Esophagus muscularis mucosa (tissue), 4 donors: Measurements from ENCODE around the gene CTDNEP1. TPM values are rescaled to one million over a fixed set of nuclear protein-coding genes. Genes with fewer than 3 reads are reported as not detected.

Experiments
- DNase-seq: peaks from one replicate; pipeline ENCODE4 v3.0.0-alpha.2; 2017; ENCODE audit errors: extremely low spot score
- H3K27ac ChIP-seq, 4 donors: fragments of 200-600 bp; sonication (generic); replicated peaks in 1 of 4; 1 replicate in 3 of 4; 2 replicates in 1 of 4; pipeline ENCODE4 v1.5.1; 2016 to 2019; ENCODE audit warnings: mild to moderate bottlenecking in 1 of 4
- H3K27me3 ChIP-seq, 4 donors: fragments of 200-600 bp; sonication (generic); one replicate each; pipeline versions ENCODE4 v1.5.1 to v1.6.0; 2016 to 2019
- H3K36me3 ChIP-seq, 4 donors: fragments of 200-600 bp; sonication (generic); one replicate each; pipeline ENCODE4 v1.5.1; 2016 to 2019
- H3K4me1 ChIP-seq, 4 donors: fragments of 200-600 bp; sonication (generic); one replicate each; pipeline ENCODE4 v1.5.1; 2016 to 2019
- H3K4me3 ChIP-seq, 4 donors: fragments of 200-600 bp; sonication (generic); 1 replicate in 2 of 4; 2 replicates in 2 of 4; pipeline ENCODE4 v1.5.1; 2016 to 2019; ENCODE audit warnings: mild to moderate bottlenecking in 4 of 4, moderate library complexity in 1 of 4
- H3K9me3 ChIP-seq, 4 donors: fragments of 200-600 bp; sonication (generic); 1 replicate in 3 of 4; 2 replicates in 1 of 4; pipeline ENCODE4 v1.5.1; 2016 to 2019
- CTCF ChIP-seq, 3 experiments: fragments of 200-600 bp in 2 of 3; fragments of 450-650 bp in 1 of 3; sonication (generic) in 2 of 3; IDR thresholded peaks; one replicate each; pipeline ENCODE4 v1.5.1; 2017 to 2019; ENCODE audit warnings: antibody characterized with exemption in 3 of 3, mild to moderate bottlenecking in 2 of 3, moderate library complexity in 1 of 3
- EP300 ChIP-seq: sonication (generic); formaldehyde crosslinking; IDR thresholded peaks from one replicate; pipeline ENCODE4 v1.6.1; 2017; ENCODE audit warnings: antibody characterized with exemption
- POLR2A ChIP-seq: fragments of 450-650 bp; IDR thresholded peaks from one replicate; pipeline ENCODE4 v1.6.1; 2017; ENCODE audit warnings: antibody characterized with exemption, moderate library complexity, mild to moderate bottlenecking, low read depth
- POLR2AphosphoS5 ChIP-seq, 2 donors: sonication (generic); formaldehyde crosslinking; IDR thresholded peaks; one replicate each; pipeline ENCODE4 v1.6.1; 2017; ENCODE audit warnings: antibody characterized with exemption in 2 of 2
- WGBS: methylation state at CpG from one replicate; pipeline ENCODE4 v1.1.5; 2018; 5-methylcytosine and 5-hydroxymethylcytosine counted together
- intact Hi-C: fragments of 100-400 bp; cut with DNase I; formaldehyde crosslinking; loops from one replicate; pipeline ENCODE4 v1.15.1; 2023
- total RNA-seq, 4 donors: library from RNA; depleted of rRNA; stranded (reverse); fragments of >200 nt; gene quantifications; one replicate each; pipeline versions ENCODE4 v1.1.0 to v1.2.1, GENCODE V29; 2016

Gene CTDNEP1
- total RNA-seq, 4 donors from 2014 or later = 41.5 to 66.5 (median 46.6) TPM

GRCh38 chr17:7236808-7237207 is 14.7 kb downstream of the CTDNEP1 start:
- Histone ChIP-seq H3K27ac (peak overlapping the region; percentile 89 to 97 (median 96)), H3K36me3 (peaks cover 13 to 37% (median 32%) of the 10 kb centered on the region in 4 donors), H3K4me1 (peaks cover 43 to 75% (median 73%) of the 10 kb centered on the region in 4 donors), H3K4me3 (peak overlapping the region in 1 of 4 donors; percentile 94), H3K9me3 (no peaks in the 10 kb centered on the region), H3K27me3 (no peaks in the 10 kb centered on the region)
- intact Hi-C loops = no loop called here
- DNase-seq = no peak
- 80% methylated on average over 6 of the region's 6 CpGs for WGBS
- TF ChIP-seq CTCF (IDR thresholded peaks at IDR 0.05) (no peak), POLR2A (no peak), EP300 (no peak), POLR2AphosphoS5 (IDR thresholded peaks at IDR 0.05) (no peak)

GRCh38 chr17:7235693-7236665 is 15.6 kb downstream of the CTDNEP1 start:
- Histone ChIP-seq H3K27me3 (no peaks in the 10 kb centered on the region), H3K9me3 (no peaks in the 10 kb centered on the region), H3K36me3 (peaks cover 13 to 32% (median 29%) of the 10 kb centered on the region in 4 donors), H3K4me1 (peaks cover 36 to 76% (median 74%) of the 10 kb centered on the region in 4 donors), H3K4me3 (no peak overlapping the region), H3K27ac (peak overlapping the region in 3 of 4 donors; percentile 86 to 97 (median 97))
- 80% methylated on average over 21 of the region's 22 CpGs for WGBS
- TF ChIP-seq POLR2A (no peak), CTCF (IDR thresholded peaks at IDR 0.05) (no peak), EP300 (no peak), POLR2AphosphoS5 (IDR thresholded peaks at IDR 0.05) (no peak)
- intact Hi-C loops = no loop called here
- DNase-seq = no peak

- H3K27me3 ChIP-seq = no peaks in the 10 kb centered on the region
- intact Hi-C loops = no loop called here
- peaks cover 24 to 76% (median 64%) of the 10 kb centered on the region in 4 donors for H3K4me1 ChIP-seq
- H3K9me3 ChIP-seq = no peaks in the 10 kb centered on the region
- H3K4me3 ChIP-seq = peak within 1 kb of the TSS; percentile 74 to 97 (median 96)
- peak within 1 kb of the TSS; percentile 86 to 97 (median 94) for H3K27ac ChIP-seq
- peak; percentile 45 for TF ChIP-seq POLR2A
- TF ChIP-seq EP300 = no peak
- no peak for TF ChIP-seq CTCF (IDR thresholded peaks at IDR 0.05)
- peak; percentile 91 to 97 for TF ChIP-seq POLR2AphosphoS5 (IDR thresholded peaks at IDR 0.05)
- WGBS = 0% methylated on average over 21 of the region's 72 CpGs
- H3K36me3 ChIP-seq = peaks cover 14 to 37% (median 33%) of the 10 kb centered on the region in 4 donors
- peak; percentile 99 for DNase-seq
These were observed 17.2 kb downstream of the CTDNEP1 start, which contains the start of gene DVL2 for GRCh38 chr17:7234083-7234951. Gene DVL2, minus strand, starts transcription at chr17:7234517. Its CDS starts 255 bp downstream, at chr17:7234262.

- DNase-seq = no peak
- H3K4me1 ChIP-seq = peaks cover 24 to 77% (median 64%) of the 10 kb centered on the region in 4 donors
- no peaks in the 10 kb centered on the region for H3K9me3 ChIP-seq
- no peaks in the 10 kb centered on the region for H3K27me3 ChIP-seq
- intact Hi-C loops = no loop called here
- peak overlapping the region; percentile 74 to 97 (median 96) for H3K4me3 ChIP-seq
- 0% methylated on average over 7 of the region's 9 CpGs for WGBS
- TF ChIP-seq POLR2A (no peak), EP300 (no peak), POLR2AphosphoS5 (IDR thresholded peaks at IDR 0.05) (no peak), CTCF (IDR thresholded peaks at IDR 0.05) (no peak)
- peaks cover 19 to 43% (median 39%) of the 10 kb centered on the region in 4 donors for H3K36me3 ChIP-seq
- peak overlapping the region; percentile 86 to 97 (median 94) for H3K27ac ChIP-seq
These were observed 17.8 kb downstream of the CTDNEP1 start for GRCh38 chr17:7233701-7234082.
